GM18861 (cell line): ENCODE data around the gene ARID1B.

Experiments used
- ATAC-seq: cut with Tn5 transposase; IDR thresholded peaks from one replicate; pipeline ENCODE4 v1.9.1; 2021; ENCODE audit not compliant: unreplicated experiment

Gene ARID1B

DNA sequence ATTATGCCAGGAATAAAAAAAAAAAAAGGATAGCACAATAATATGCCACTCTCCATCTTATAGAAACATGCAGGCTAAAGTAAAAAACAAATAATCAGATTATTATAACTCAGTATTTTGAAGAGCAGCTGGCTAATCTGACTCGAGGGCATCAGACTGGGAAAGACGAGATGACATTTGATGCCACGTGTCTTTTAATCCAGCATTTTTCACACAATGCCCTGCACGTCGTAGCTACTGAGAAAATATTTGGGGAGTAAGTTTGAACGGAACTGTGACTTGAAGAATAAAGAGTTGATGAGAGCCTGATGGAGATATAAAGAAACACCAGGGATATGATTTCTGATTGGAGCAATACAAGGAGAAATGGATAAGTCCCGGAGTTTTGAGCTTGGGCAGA lies 237.7 kb downstream of the ARID1B start:
- ATAC-seq, result no peak

GRCh38 chr6:157017022-157017421 lies 239.8 kb downstream of the ARID1B start:
- ATAC-seq, result no peak

- no peak for ATAC-seq
Observed at GRCh38 chr6:157017861-157018260, 240.7 kb downstream of the ARID1B start.

DNA sequence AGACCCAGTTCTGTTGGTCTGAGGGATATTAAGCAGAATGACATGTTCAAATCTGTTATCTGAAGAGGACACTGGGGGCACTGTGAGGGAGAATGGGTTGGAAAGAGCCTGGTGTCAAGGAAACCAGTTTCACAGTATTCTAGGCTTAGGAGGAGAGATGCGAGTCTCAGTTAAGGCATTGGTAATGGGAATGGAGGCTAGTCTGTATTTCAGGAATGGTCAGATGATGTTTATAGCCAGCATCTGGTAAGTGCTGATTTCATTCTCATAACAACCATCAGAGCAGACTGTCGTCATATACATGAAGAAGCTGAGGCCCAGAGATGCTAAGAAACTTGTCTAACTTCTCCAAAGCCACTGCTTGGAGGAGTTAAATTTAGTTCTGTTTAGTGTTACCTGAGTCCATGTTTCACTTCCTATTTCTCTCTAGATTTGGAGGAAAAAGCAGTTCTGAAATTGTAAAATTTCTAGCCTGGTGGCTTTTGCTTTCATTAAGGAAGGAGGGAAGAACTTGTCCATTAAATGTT lies 242.0 kb downstream of the ARID1B start:
- ATAC-seq, result no peak

GRCh38 chr6:157019733-157020132 lies 242.6 kb downstream of the ARID1B start:
- ATAC-seq, result no peak

DNA sequence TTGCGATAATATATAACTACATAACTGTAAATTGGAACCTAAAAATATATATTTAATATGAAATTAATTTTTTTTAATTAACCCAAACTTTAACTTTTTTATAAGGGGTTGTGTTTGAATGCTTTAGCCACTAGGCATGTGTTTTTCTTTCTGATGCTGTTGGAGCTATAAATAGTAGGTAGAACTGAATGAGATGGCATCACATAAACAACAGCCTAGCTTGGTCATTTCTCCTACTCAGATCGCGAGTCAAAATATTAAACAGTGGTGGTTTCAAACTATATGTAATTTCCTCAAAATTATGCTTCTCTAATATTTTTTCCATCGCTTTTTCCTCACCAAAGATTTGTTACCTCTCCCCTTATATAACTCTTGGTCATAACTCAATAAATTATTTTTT lies 243.2 kb downstream of the ARID1B start:
- ATAC-seq, result no peak

GRCh38 chr6:157020881-157021343 lies 243.7 kb downstream of the ARID1B start:
- ATAC-seq, result peak; percentile 27

GRCh38 chr6:157021344-157021992 lies 244.3 kb downstream of the ARID1B start:
- peak; percentile 70 for ATAC-seq

DNA sequence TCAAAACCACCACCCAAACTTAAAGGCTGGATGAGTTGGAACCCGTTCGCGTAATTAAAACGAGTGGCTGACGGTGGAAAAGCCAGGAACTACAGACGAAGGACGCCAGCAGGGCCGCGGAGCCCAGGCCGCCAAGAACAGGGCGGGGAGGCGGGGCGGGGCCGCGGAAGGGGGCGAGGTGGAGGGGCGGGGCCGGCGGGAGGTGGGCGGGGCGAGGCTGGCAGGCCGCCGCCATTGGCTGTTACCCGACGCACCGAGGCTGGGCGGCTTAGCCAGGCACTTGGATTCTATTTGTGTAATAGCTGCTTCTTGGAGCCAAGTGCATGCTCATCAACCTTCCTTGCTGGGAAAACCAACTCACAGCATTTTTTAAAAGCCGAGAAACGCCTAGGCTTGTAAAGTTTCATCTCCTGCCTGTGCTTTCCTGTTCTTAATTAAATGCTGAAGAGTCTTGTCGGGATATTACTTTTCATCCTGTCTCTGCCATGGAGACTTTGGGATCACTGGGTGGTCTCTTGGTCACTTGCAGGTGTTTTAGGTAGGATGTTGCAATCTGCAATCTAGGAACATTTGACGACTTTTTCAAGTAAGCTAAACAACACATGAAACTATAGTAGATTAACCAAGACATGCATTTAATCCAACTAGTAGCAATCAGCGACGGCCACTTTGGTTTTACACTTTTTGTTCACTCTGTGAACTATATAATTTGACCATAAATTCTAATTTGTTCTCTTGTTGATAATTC lies 245.0 kb downstream of the ARID1B start:
- peak; percentile 23 for ATAC-seq

GRCh38 chr6:157023958-157024357 lies 246.8 kb downstream of the ARID1B start:
- no peak for ATAC-seq

DNA sequence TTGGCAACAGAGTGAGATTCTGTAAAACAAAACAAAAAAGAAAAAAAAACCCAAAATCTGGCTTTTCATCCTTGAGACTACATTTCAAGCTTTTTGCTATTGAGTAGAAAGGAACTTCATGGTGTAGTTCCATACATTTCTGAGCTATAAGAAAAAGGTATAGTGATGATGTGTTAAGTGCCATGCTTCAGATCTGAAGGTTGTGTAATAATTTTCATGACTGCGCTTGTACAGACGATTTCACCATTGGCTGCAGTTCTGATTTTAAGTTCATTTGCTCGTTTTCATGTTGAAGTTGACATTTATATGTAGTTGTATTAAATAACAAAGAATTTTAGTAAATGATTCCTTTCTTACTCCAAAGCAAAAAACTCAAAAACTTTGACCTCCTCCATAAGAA lies 247.6 kb downstream of the ARID1B start:
- no peak for ATAC-seq

GRCh38 chr6:157025437-157025836 lies 248.3 kb downstream of the ARID1B start:
- no peak for ATAC-seq

DNA sequence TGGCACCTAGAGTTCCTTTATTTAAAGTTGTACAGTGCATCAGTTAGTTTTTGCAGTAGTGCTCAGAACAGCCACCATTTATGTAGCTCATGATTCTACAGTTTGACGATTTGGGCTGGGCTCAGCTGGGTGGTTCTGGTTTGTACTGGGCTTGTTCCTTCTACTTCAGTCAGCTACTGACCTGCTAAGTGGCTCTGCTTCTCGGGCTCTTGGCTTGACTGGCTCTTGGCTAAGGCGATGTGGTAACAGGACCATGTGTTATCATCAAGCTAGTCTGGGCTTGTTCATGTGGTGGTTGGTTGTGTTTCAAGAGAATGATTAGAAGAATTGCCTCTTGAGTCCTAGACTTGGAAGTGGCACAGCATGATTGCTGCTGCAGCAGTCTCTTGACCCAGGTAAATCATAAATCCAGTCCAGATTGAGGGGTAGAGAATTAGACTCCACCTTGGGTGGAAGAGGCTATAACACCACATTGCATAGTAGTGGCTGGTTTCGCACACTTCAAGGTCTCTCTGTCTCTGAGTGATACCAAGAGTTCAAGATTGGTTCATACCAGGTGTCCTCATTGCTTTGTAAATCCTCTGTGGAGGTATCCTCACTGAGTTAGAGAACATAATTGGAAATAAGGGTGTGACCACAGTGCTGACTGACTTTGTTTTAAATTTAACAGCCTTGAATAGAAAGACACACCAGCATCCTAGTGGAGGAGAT lies 253.0 kb downstream of the ARID1B start:
- peak; percentile 77 for ATAC-seq

- no peak for ATAC-seq
Observed at GRCh38 chr6:157030755-157031154, 253.6 kb downstream of the ARID1B start.

DNA sequence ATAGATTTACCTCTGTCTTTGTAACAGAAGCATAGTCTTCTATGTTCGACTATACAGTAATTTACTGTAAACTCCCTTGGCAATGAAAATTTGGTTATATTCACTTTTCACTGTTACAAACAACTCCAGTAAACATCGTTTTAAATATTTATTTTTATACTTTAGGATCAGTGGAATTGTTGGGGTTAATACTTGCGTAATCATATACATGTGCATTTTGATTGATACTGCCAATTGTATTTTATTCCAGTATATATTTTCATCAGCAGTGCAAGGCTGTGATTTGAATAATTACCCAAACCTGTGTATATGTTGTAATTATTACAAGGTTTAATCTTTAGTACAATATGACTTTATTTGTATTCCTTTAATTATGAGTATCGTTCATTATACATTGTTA lies 255.7 kb downstream of the ARID1B start:
- ATAC-seq, result no peak

DNA sequence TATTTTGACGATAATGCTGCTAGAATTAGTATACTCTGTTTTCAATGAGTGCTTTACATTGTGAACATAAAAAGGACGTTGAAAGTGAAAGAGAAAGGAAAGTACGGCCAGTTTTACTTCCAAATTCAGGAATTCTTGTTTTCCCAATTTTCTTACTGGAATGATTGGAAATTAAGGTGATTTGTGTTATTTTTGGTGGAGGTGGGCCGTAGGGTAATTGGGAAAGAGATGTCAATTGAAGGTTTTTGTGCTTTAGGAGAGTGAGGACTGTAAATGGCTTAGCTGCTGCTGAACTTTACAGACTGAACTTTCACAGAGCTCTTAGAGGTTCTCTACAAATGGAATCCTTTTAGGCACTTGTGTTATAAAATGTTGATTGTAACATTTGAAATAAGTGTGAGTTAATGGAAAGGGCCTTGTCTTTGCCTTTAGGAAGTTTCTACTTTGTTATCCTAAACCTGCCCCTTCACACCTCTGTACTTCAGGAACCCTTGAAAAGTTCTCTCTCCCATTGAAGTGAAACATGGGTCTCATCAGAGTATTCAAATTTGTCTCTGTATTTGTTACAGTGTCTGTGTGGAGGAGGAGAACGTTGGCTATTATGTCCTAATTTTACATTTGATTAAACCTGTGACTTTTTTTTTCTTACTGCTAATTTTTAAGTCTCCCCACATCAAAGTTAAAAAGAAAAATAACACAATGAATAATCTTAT lies 256.4 kb downstream of the ARID1B start:
- no peak for ATAC-seq

GRCh38 chr6:157034436-157035230 lies 257.5 kb downstream of the ARID1B start:
- no peak for ATAC-seq

- ATAC-seq, result no peak
Observed at GRCh38 chr6:157035546-157035945, 258.4 kb downstream of the ARID1B start.

DNA sequence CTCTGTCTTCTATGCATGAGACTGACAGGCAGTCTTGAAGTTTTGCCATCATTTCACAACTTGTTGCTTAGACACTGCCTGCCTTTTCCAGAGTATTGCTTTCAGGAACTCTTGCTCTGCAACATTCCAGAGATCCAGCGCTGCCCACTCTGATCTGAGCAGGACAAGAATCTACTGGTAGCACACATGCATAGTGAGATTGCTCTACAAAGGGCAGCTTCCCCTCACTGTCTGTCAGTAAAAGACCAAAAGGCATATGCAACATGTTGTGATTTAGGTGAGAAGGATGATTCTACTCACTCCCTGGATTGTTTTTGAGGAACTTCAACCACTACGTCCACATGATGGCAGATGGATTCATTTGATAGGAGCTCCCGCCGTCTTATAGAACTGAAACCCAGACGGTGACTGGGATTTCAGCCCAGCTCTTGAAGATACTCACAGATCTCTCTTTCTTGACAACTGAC lies 259.1 kb downstream of the ARID1B start:
- no peak for ATAC-seq

DNA sequence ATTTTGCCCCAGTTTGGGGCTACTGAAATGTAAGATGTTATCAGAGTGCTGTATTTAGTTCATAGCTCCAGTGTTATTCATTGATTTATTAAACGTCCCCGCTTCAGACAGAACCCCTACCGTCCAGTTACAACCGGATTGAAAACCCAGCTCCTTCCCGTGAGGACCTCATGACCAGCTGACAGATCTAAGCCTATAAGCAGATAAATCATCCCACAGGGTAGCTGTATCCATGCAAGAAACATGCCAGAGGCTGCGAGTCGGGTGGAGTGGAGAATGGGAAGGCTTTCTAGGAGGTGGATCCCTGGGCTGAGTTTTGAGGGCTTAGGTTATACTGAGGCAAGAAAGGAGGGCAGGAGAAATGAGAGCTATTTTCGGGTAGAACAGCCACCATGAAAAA lies 260.0 kb downstream of the ARID1B start:
- no peak for ATAC-seq
